H1 (cell line): ENCODE data around the gene DSG4. TPM values are rescaled to one million over a fixed set of nuclear protein-coding genes. Genes with fewer than 3 reads are reported as not detected.

Experiments used
- CTCF ChIA-PET: fragments of 300-600 bp; sonication (Branson Sonifier 250); formaldehyde crosslinking; loops from one replicate; lab custom pipeline; 2021; ENCODE audit not compliant: partially characterized antibody; lab: Charles Lee
- POLR2A ChIA-PET: fragments of 300-600 bp; sonication (Branson Sonifier 250); formaldehyde crosslinking; loops from one replicate; lab custom pipeline; 2021; ENCODE audit warnings: inconsistent platforms; ENCODE audit not compliant: partially characterized antibody; lab: Charles Lee
- DNase-seq, 2 experiments: peaks; one replicate each; pipeline versions ENCODE4 v3.0.0 to v3.0.0-alpha.2; 2010 to 2022; ENCODE audit warnings: low spot score in 2 of 2, low read depth in 1 of 2, mixed read lengths in 1 of 2
- FAIRE-seq: peaks from 2 replicates; lab custom pipeline; 2011; peaks lifted over from hg19 to GRCh38; lab: Jason Lieb, UNC
- H2AFZ ChIP-seq: 2 replicates; pipeline ENCODE4 v1.8.1; 2012; ENCODE audit warnings: low read length, inconsistent platforms
- H2AK5ac ChIP-seq: 2 replicates; pipeline ENCODE4 v1.6.1; 2013; ENCODE audit warnings: low read depth, low read length
- H2BK120ac ChIP-seq: replicated peaks from 2 replicates; pipeline ENCODE3; 2013; ENCODE audit warnings: low read depth, low read length, inconsistent platforms
- H2BK12ac ChIP-seq: 2 replicates; pipeline ENCODE4 v1.6.1; 2013; ENCODE audit warnings: low read depth, low read length
- H2BK15ac ChIP-seq: 2 replicates; pipeline ENCODE4 v1.6.1; 2013; ENCODE audit warnings: low read length
- H2BK20ac ChIP-seq: 2 replicates; pipeline ENCODE4 v1.6.1; 2013; ENCODE audit warnings: low read length
- H2BK5ac ChIP-seq: 2 replicates; pipeline ENCODE4 v1.6.1; 2013; ENCODE audit warnings: low read depth, low read length
- H3K14ac ChIP-seq: 2 replicates; pipeline ENCODE4 v1.6.1; 2013; ENCODE audit warnings: inconsistent platforms; ENCODE audit not compliant: insufficient read length
- H3K18ac ChIP-seq: 2 replicates; pipeline ENCODE4 v1.6.1; 2013; ENCODE audit warnings: low read length; ENCODE audit errors: extremely low read depth
- H3K23ac ChIP-seq: 2 replicates; pipeline ENCODE4 v1.6.1; 2013; ENCODE audit warnings: inconsistent platforms; ENCODE audit not compliant: insufficient read length
- H3K23me2 ChIP-seq: 2 replicates; pipeline ENCODE4 v1.6.1; 2013; ENCODE audit warnings: low read depth, low read length
- H3K27ac ChIP-seq: 2 replicates; pipeline ENCODE4 v1.6.1; 2011; ENCODE audit warnings: low read depth, low read length, inconsistent platforms
- H3K27me3 ChIP-seq, 4 experiments: replicated peaks in 1 of 4; 1 replicate in 1 of 4; 2 replicates in 3 of 4; pipeline versions ENCODE4 v1.6.1 to v1.8.1; 2011 to 2013; ENCODE audit warnings: low read length in 3 of 4, mild to moderate bottlenecking in 3 of 4, inconsistent platforms in 2 of 4, mixed read lengths in 2 of 4, moderate library complexity in 1 of 4; ENCODE audit not compliant: control insufficient read depth in 3 of 4, insufficient read depth in 3 of 4; ENCODE audit errors: extremely low read depth in 1 of 4
- H3K36me3 ChIP-seq, 4 experiments: 2 replicates each; pipeline versions ENCODE4 v1.6.1 to v1.8.1; 2011 to 2013; ENCODE audit warnings: mild to moderate bottlenecking in 4 of 4, low read length in 3 of 4, moderate library complexity in 2 of 4, control low read depth in 1 of 4, inconsistent platforms in 1 of 4; ENCODE audit not compliant: insufficient read depth in 4 of 4, control insufficient read depth in 2 of 4
- H3K4ac ChIP-seq: replicated peaks from 2 replicates; pipeline ENCODE3; 2013; ENCODE audit warnings: low read length, low read depth, mixed read lengths, inconsistent platforms; ENCODE audit not compliant: insufficient read length
- H3K4me1 ChIP-seq, 4 experiments: replicated peaks in 1 of 4; 1 replicate in 1 of 4; 2 replicates in 3 of 4; pipeline versions ENCODE4 v1.6.1 to v1.8.1; 2011 to 2013; ENCODE audit warnings: low read length in 3 of 4, inconsistent platforms in 2 of 4, mixed read lengths in 1 of 4; ENCODE audit not compliant: insufficient read depth in 4 of 4, control insufficient read depth in 3 of 4
- H3K4me2 ChIP-seq, 2 experiments: 2 replicates each; pipeline versions ENCODE4 v1.6.1 to v1.8.1; 2011 to 2013; ENCODE audit warnings: low read depth in 2 of 2, low read length in 2 of 2, control low read depth in 1 of 2, inconsistent platforms in 1 of 2, mild to moderate bottlenecking in 1 of 2; ENCODE audit not compliant: insufficient read depth in 1 of 2
- H3K4me3 ChIP-seq, 4 experiments: fragments of 200-600, 300-600 bp in 1 of 4; sonication (generic), shearing (Covaris generic), sonication (Bioruptor Twin) in 1 of 4; 2 replicates each; pipeline versions ENCODE4 v1.5.1 to v1.8.1; 2011 to 2016; ENCODE audit warnings: low read length in 4 of 4, low read depth in 3 of 4, control low read depth in 2 of 4, inconsistent platforms in 2 of 4, mild to moderate bottlenecking in 2 of 4, mixed read lengths in 1 of 4, moderate library complexity in 1 of 4; ENCODE audit not compliant: insufficient read depth in 2 of 4; ENCODE audit errors: extremely low read depth in 1 of 4
- H3K56ac ChIP-seq: replicated peaks from 2 replicates; pipeline ENCODE3; 2013; ENCODE audit warnings: low read depth, mild to moderate bottlenecking, mixed read lengths, low read length, inconsistent platforms; ENCODE audit not compliant: insufficient read length
- H3K79me1 ChIP-seq: 2 replicates; pipeline ENCODE4 v1.6.1; 2013; ENCODE audit warnings: low read depth, low read length, control low read depth
- H3K79me2 ChIP-seq, 2 experiments: 2 replicates each; pipeline versions ENCODE4 v1.6.1 to v1.8.1; 2012 to 2013; ENCODE audit warnings: low read length in 2 of 2, mild to moderate bottlenecking in 2 of 2, inconsistent platforms in 1 of 2; ENCODE audit not compliant: insufficient read depth in 2 of 2, control insufficient read depth in 1 of 2
- H3K9ac ChIP-seq, 4 experiments: replicated peaks in 1 of 4; 1 replicate in 1 of 4; 2 replicates in 3 of 4; pipeline versions ENCODE4 v1.6.1 to v1.8.1; 2011 to 2013; ENCODE audit warnings: low read depth in 3 of 4, low read length in 3 of 4, control low read depth in 2 of 4, mild to moderate bottlenecking in 2 of 4, moderate library complexity in 2 of 4, inconsistent platforms in 1 of 4; ENCODE audit errors: extremely low read depth in 1 of 4
- H3K9me3 ChIP-seq, 2 experiments: 2 replicates each; pipeline versions ENCODE4 v1.6.1 to v1.8.1; 2012 to 2013; ENCODE audit warnings: mild to moderate bottlenecking in 2 of 2, moderate library complexity in 2 of 2, control low read depth in 1 of 2, inconsistent platforms in 1 of 2, low read depth in 1 of 2, low read length in 1 of 2, mixed read lengths in 1 of 2; ENCODE audit not compliant: insufficient read depth in 2 of 2
- H4K20me1 ChIP-seq, 2 experiments: replicated peaks in 1 of 2; 2 replicates each; pipeline versions ENCODE3 to v1.8.1; 2011 to 2013; ENCODE audit warnings: inconsistent platforms in 2 of 2, low read length in 2 of 2, mild to moderate bottlenecking in 1 of 2; ENCODE audit not compliant: insufficient read depth in 2 of 2, control insufficient read depth in 1 of 2
- H4K5ac ChIP-seq: 2 replicates; pipeline ENCODE4 v1.6.1; 2013; ENCODE audit warnings: low read length, low read depth, mixed read lengths, inconsistent platforms; ENCODE audit not compliant: insufficient read length
- H4K8ac ChIP-seq: 2 replicates; pipeline ENCODE4 v1.8.0; 2013; ENCODE audit warnings: mild to moderate bottlenecking, moderate library complexity, low read length, inconsistent platforms; ENCODE audit not compliant: insufficient read depth; ENCODE audit errors: extremely low read depth
- H4K91ac ChIP-seq: replicated peaks from 2 replicates; pipeline ENCODE3; 2013; ENCODE audit warnings: low read length, mixed read lengths, inconsistent platforms; ENCODE audit not compliant: insufficient read length
- BRCA1 ChIP-seq: IDR thresholded peaks from 2 replicates; pipeline ENCODE4 v1.6.1; 2012; ENCODE audit warnings: low read depth, low read length, improper control_type of control experiment
- CTBP2 ChIP-seq: IDR thresholded peaks from 2 replicates; pipeline ENCODE4 v1.7.0; 2011; ENCODE audit warnings: borderline replicate concordance, mild to moderate bottlenecking, moderate library complexity, mixed read lengths, low read length; ENCODE audit not compliant: insufficient read depth, insufficient read length
- KDM1A ChIP-seq: fragments of 200-600, 300-600 bp; sonication (generic); IDR thresholded peaks from 2 replicates; pipeline ENCODE4 v1.7.1; 2016; ENCODE audit warnings: mild to moderate bottlenecking, low read length, borderline replicate concordance
- SAP30 ChIP-seq: fragments of 300-600 bp; sonication (generic); IDR thresholded peaks from 2 replicates; pipeline ENCODE4 v1.7.1; 2012; ENCODE audit warnings: low read length, moderate library complexity, mild to moderate bottlenecking, inconsistent platforms; ENCODE audit not compliant: insufficient read depth, insufficient replicate concordance
- TCF12 ChIP-seq: IDR thresholded peaks from 2 replicates; pipeline ENCODE4 v1.6.1; 2011; ENCODE audit warnings: low read depth, mild to moderate bottlenecking, low read length
- YY1 ChIP-seq: IDR thresholded peaks from 2 replicates; pipeline ENCODE4 v1.6.1; 2011; ENCODE audit warnings: low read depth, mild to moderate bottlenecking, low read length
- WGBS, 2 experiments: shearing (Covaris generic) in 1 of 2; methylation state at CpG; one replicate each; pipeline versions ENCODE4 v1.1.6 to v1.1.7; 2013 to 2015; ENCODE audit warnings: low lambda C conversion rate in 2 of 2, mixed read lengths in 2 of 2, inconsistent platforms in 1 of 2, low coverage in 1 of 2, missing lambda C conversion rate in 1 of 2; ENCODE audit not compliant: insufficient replicate concordance in 2 of 2, insufficient coverage in 1 of 2, insufficient read length in 1 of 2; ENCODE audit errors: extremely low coverage in 1 of 2, missing lambda C conversion rate in 1 of 2; 5-methylcytosine and 5-hydroxymethylcytosine counted together
- polyA plus RNA-seq, 7 experiments: library from polyadenylated mRNA; depleted of rRNA in 3 of 7; stranded (reverse) in 5 of 7; unstranded in 2 of 7; fragments of >200 nt in 5 of 7; fragments of 200-250 nt in 2 of 7; gene quantifications; 1 replicate in 5 of 7; 2 replicates in 1 of 7; 4 replicates in 1 of 7; pipeline versions ENCODE4 v1.2.1 to v1.2.3, GENCODE V29; 2011 to 2013; ENCODE audit warnings: missing spikeins in 2 of 7, mixed read lengths in 2 of 7
- total RNA-seq: library from RNA; stranded (reverse); fragmentation: NEBNext Ultra II Directional; extraction: Animal tissue kit (Norgen Biotek cat#: 25700); gene quantifications from 2 replicates; pipeline ENCODE4 v1.2.1, GENCODE V29; 2021

DSG4 gene
- total and polyA plus RNA-seq, 2 of the 8 experiments (the other 6 are each of a cell fraction or from before 2014, with no cell fraction given) = not detected

DNA sequence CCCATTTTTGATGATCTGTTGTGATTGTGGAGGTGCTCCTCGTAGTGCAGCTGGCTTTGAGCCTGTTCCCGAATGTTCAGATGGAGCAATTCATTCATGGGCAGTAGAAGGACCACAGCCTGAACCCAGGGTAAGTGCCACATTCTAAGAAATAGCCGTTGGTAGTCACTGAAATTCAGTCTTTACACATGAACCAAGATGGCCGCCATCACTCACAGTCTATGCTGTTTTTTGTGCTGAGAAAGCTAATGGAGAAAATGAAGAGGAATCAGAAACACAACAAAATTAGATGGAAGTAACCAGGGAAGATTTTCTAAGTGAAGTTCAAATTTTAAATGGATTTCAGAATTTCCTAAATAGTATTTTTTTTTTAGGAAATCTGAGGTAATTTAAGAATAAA is 33.1 kb upstream of the DSG4 start:
- FAIRE-seq = no peak
- DNase-seq = no peak
- H2BK20ac ChIP-seq = no peak overlapping the region
- no peak overlapping the region for H2BK5ac ChIP-seq
- H3K79me1 ChIP-seq = no peaks in the 10 kb centered on the region
- peak overlapping the region; percentile 66; the same call in 1 of the 2 replicates for H4K8ac ChIP-seq
- no peak overlapping the region for H3K23ac ChIP-seq
- CTCF ChIA-PET = no interaction called here
- H2BK12ac ChIP-seq = no peak overlapping the region
- no peak overlapping the region for H3K4me2 ChIP-seq
- H3K4ac ChIP-seq = no peak overlapping the region
- H3K4me1 ChIP-seq = no peaks in the 10 kb centered on the region; a peak in 1 of 7 replicates
- no peak overlapping the region for H3K18ac ChIP-seq
- H2BK120ac ChIP-seq = no peak overlapping the region
- no peak overlapping the region for H2AK5ac ChIP-seq
- TF ChIP-seq BRCA1 = no peak
- no peak for TF ChIP-seq KDM1A
- no peak for TF ChIP-seq SAP30
- TF ChIP-seq TCF12 = no peak
- peak; percentile 83 for TF ChIP-seq YY1
- TF ChIP-seq CTBP2 = no peak
- H3K4me3 ChIP-seq = no peak overlapping the region
- H2BK15ac ChIP-seq = no peak overlapping the region
- H3K9ac ChIP-seq = no peak overlapping the region
- H4K20me1 ChIP-seq = no peaks in the 10 kb centered on the region
- H4K5ac ChIP-seq = no peak overlapping the region
- WGBS, 2 experiments = 88% methylated on average over 4 of the region's 4 CpGs; no CpG with 5 or more reads in 1 of the 2 experiments
- H3K9me3 ChIP-seq = no peaks in the 10 kb centered on the region
- H3K27ac ChIP-seq = no peak overlapping the region
- no peaks in the 10 kb centered on the region for H3K27me3 ChIP-seq
- H2AFZ ChIP-seq = peak overlapping the region; percentile 91
- H3K14ac ChIP-seq = no peak overlapping the region
- POLR2A ChIA-PET = no interaction called here
- H3K36me3 ChIP-seq = no peaks in the 10 kb centered on the region
- no peaks in the 10 kb centered on the region for H3K23me2 ChIP-seq
- no peaks in the 10 kb centered on the region for H3K79me2 ChIP-seq
- H3K56ac ChIP-seq = no peak overlapping the region
- H4K91ac ChIP-seq = no peak overlapping the region
